Measurements from ENCODE around the gene ELFN2. TPM values are rescaled to one million over a fixed set of nuclear protein-coding genes. Genes with fewer than 3 reads are reported as not detected.
"Not testable (repeated sequence)": the region's sequence is repeated elsewhere in the genome, so short reads cannot be mapped to it uniquely, and the experiment has no call there.

Gene ELFN2
- total RNA-seq, 1 donor from 2014 or later, result 0.09 TPM

DNA sequence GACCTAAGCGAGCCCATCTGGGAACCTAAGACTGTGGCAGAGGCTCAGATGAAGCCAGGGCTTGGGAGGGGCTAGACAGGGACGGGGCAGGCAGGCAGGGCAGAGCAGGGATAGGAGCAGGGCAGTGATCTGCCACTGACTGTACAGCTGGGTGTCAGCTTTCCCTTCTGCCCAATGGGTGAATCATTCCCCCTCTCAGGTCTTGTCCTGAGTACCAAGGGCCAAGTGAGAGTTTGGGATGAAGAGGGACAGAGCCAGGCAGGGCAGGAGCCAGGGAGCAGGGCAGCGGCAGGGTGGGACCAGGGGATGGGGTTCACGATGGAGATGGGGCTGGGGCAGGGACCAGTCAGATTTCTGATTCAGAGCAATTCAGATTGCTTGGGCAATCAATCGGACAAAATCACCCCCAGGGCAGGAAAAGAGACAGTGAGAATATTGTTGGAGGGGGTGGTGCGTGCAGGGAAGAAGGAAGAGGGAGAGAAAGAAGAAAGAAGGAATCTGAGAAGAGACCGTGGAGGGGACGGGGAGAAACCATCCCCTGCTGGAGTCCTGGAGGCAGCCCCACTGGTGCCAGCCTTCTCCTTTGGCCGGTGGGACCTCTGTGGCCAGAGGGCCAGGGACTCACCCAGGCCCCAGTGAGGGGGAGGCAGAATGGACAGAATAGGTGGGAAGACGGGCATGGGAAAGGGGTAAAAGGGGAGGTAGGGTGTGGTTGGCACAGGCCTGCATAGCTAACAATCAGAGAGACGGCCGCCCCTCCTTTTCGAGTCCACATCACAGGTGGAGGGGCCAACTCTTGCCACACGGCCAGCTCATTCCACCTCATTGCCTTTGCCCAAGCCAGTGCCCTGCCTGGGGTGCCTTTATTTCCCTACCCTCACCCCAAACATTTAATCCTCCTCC is 97.8 kb downstream of the ELFN2 start:
- Mint-ChIP-seq H3K4me3 (no peak overlapping the region), H3K9me3 (no peaks in the 10 kb centered on the region), H3K27me3 (peaks cover 61% of the 10 kb centered on the region), H3K4me1 (peaks cover 2% of the 10 kb centered on the region), H3K27ac (no peak overlapping the region), H3K36me3 (ENCODE audit: low read depth) (no peaks in the 10 kb centered on the region)
- DNase-seq, result no peak
- intact Hi-C loops (cut with micrococcal nuclease), result no loop called here

GRCh38 chr22:37328538-37329237 is 98.6 kb downstream of the ELFN2 start:
- intact Hi-C loops (cut with micrococcal nuclease); H3K4me1 Mint-ChIP-seq; H3K9me3 Mint-ChIP-seq; H3K27ac Mint-ChIP-seq; DNase-seq; H3K36me3 Mint-ChIP-seq (ENCODE audit: low read depth); H3K4me3 Mint-ChIP-seq: not testable (repeated sequence)
- H3K27me3 Mint-ChIP-seq, result peaks cover 62% of the 10 kb centered on the region

DNA sequence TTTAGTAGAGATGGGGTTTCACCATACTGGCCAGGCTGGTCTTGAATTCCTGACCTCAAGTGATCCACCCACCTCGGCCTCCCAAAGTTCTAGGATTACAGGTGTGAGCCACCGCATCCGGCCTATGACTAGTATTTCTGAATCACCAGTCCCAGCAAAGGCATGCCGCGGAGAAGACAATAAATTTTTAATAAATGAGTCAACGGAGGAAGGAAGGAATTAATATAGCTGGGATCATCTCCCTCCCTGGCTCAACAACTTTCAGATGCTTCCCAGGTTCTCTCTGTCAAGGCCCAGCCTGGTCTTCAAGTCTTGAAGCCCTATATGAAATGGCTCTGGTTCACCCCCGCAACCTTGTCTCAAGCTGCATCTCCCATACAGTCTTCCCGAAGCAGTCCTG is 99.3 kb downstream of the ELFN2 start:
- Mint-ChIP-seq H3K4me1 (peaks cover 2% of the 10 kb centered on the region), H3K27me3 (peaks cover 66% of the 10 kb centered on the region)
- intact Hi-C loops (cut with micrococcal nuclease), result no loop called here

DNA sequence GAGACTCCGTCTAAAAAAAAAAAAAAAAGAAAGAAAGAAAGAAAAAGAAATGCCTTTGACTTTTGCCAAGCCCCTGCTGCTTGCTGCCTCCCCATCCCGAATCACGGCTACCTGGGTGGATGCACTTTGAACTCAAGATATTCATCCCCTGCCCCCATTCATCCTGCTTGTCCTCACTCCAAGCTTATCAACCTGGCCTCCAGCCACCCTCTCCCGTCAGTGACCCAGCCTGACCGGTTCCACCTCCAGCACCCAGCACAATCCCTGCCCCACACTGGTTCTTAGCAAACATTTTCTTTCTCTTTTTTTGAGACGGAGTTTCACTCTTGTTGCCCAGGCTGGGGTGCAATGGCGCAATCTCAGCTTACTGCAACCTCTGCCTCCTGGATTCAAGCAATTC is 100.6 kb downstream of the ELFN2 start:
- H3K4me1 Mint-ChIP-seq, result peaks cover 2% of the 10 kb centered on the region
- no peaks in the 10 kb centered on the region for H3K36me3 Mint-ChIP-seq (ENCODE audit: low read depth)
- no peaks in the 10 kb centered on the region for H3K9me3 Mint-ChIP-seq
- H3K27me3 Mint-ChIP-seq, result peaks cover 65% of the 10 kb centered on the region
- DNase-seq, result no peak
- no peak overlapping the region for H3K27ac Mint-ChIP-seq
- H3K4me3 Mint-ChIP-seq, result no peak overlapping the region
- intact Hi-C loops (cut with micrococcal nuclease), result no loop called here

More for the DNA sequence above, 99.3 kb downstream of the ELFN2 start:
- Mint-ChIP-seq H3K9me3 (no peaks in the 10 kb centered on the region), H3K36me3 (ENCODE audit: low read depth) (no peaks in the 10 kb centered on the region), H3K4me3 (no peak overlapping the region), H3K27ac (no peak overlapping the region)
- no peak for DNase-seq

DNA sequence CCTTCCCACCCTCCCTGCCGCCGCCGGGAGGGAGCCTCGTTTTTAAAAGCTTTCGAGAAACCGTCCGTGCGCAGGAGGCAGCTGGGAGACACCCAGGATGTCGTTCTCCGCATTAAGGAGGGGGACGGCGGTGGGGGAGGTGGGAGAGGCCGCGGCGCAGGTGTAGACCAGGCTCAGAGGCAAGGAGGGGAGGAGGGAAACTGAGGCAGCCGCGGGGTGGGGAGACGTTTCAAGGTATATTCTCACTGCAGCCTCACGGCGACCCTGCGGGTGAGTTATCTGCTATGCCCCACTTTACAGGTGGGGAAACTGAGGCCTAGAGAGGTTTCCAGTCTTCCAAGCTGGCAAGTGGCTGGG is 102.3 kb downstream of the ELFN2 start:
- Mint-ChIP-seq H3K27me3 (peaks cover 65% of the 10 kb centered on the region), H3K9me3 (no peaks in the 10 kb centered on the region)
- intact Hi-C loops (cut with micrococcal nuclease), result no loop called here

DNA sequence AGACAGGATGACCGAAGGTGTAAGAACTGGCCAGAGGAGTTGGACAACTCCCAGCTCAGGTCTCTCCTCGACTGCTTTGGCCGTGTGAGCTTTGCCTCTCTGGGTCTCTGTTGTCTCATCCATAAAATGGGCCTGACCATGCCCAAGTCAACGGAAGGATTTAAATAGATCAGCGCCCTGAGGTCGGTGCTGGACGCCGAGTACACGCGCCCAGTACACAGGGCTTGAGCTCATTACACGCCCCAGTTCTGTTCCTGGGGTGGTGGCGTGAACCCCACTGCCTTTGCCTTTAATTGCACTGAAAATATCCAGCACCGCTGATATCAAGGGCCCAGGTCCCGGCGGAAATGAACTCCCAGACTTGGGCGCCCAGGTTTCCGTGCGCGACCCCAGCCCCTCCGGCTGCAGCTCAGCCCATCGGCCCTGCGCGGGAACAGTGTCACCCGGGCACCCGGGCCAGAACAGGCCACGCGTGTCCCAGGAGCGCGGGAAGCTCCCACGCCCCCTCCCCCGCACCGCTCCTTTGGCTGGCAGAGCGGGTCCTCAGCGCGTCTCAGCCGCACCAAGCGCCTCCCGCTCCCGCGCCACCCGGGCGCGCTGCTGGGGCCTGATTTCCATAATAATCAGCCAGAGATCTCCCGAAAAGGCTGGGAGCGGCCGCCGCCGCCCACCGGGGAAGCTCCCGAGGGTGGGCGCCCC is 102.8 kb downstream of the ELFN2 start:
- Mint-ChIP-seq H3K4me3 (no peak overlapping the region), H3K27me3 (peaks cover 61% of the 10 kb centered on the region), H3K9me3 (no peaks in the 10 kb centered on the region), H3K4me1 (no peaks in the 10 kb centered on the region), H3K36me3 (ENCODE audit: low read depth) (no peaks in the 10 kb centered on the region), H3K27ac (no peak overlapping the region)
- intact Hi-C loops (cut with micrococcal nuclease), result no loop called here
- DNase-seq, result no peak

More for the DNA sequence above, 102.3 kb downstream of the ELFN2 start:
- Mint-ChIP-seq H3K4me1 (no peaks in the 10 kb centered on the region), H3K4me3 (no peak overlapping the region), H3K36me3 (ENCODE audit: low read depth) (no peaks in the 10 kb centered on the region), H3K27ac (no peak overlapping the region)
- no peak for DNase-seq

DNA sequence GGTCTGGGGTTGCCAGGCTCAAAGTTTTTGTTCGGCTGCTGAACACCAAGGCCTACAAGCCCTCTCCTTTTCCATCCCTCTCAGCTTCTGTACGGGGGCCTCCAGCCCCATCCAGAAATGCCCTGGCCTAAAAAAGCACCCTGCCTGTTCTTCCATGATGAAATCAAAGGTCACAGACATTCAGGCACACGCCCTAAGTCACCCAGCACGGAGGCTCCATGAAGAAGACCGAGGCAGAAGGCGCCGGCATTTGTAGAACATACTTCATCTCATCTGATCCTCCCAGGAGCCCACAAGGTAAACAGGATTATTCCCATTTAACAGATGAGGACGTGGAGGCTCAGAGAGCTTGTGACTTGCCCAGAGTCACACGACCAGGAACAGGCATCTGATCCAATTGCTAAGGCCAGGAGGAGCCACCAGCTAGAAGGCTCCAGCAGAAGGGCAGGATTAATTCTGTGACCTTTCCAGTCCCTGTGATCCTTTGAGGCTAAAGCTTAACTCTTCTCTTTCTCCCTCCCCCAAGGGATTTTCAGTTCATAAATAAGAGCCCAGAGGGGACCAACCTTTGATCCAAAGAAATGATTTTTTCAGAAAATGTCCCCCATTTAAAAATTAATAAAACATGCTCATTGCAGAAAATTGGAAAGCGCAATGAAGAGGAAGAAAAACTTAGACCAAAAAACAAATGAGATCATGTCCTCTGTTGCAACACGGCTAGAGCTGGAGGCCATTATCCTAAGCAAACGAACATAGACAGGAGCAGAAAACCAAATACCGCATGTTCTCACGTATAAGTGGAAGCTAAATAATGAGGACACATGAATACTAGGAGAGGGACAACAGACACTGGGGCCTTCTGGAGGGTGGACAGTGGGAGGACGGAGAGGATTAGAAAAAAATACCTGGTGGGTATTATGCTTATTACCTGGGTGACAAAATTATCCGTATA is 106.3 kb downstream of the ELFN2 start:
- H3K4me3 Mint-ChIP-seq, result no peak overlapping the region
- H3K27me3 Mint-ChIP-seq, result peaks cover 37% of the 10 kb centered on the region
- peaks cover 6% of the 10 kb centered on the region for H3K4me1 Mint-ChIP-seq
- no peaks in the 10 kb centered on the region for H3K36me3 Mint-ChIP-seq (ENCODE audit: low read depth)
- no peak for DNase-seq
- H3K27ac Mint-ChIP-seq, result no peak overlapping the region
- H3K9me3 Mint-ChIP-seq, result no peaks in the 10 kb centered on the region
- intact Hi-C loops (cut with micrococcal nuclease), result no loop called here

GRCh38 chr22:37319469-37319868 is 107.8 kb downstream of the ELFN2 start:
- Mint-ChIP-seq H3K9me3 (no peaks in the 10 kb centered on the region), H3K27ac (no peak overlapping the region), H3K36me3 (ENCODE audit: low read depth) (peaks cover 2% of the 10 kb centered on the region), H3K27me3 (peaks cover 37% of the 10 kb centered on the region), H3K4me1 (peaks cover 15% of the 10 kb centered on the region), H3K4me3 (no peak overlapping the region)
- intact Hi-C loops (cut with micrococcal nuclease), result no loop called here
- DNase-seq, result no peak

DNA sequence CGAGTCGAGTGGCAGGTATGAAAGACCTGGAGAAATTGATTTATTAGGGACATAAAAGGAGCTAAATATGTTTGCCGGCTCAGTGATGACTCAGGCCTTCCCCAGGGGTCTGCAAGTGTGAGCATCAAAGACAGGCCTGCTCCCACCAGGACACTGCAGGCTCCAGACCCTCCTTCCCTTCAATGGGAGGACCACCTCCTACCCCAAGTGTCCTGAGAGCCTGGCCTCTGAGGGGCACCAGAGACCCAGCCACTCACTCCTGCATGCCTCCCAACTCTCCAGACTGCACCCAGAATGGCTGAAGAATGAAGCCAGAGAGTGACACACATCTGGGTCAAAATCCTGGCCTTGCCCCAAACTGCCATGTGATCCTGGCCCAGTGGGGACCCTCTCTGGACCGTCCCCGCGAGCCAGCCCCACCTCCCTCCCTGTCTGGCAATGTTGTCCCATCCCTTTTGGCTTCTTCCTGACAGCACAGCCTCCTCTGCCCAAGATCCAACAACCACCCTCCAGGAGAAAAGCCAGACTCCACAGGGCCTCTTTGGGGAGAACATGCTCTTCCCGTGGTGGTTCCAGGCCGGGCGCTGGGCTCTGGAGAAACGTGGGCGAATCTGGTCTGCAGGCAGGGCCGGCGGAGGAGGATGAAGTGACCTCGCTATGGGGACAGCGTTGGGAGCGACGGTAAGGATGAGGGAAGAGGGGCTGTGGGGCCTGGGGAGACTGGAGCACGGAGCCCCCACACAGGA is 108.7 kb downstream of the ELFN2 start:
- Mint-ChIP-seq H3K36me3 (ENCODE audit: low read depth) (peaks cover 10% of the 10 kb centered on the region), H3K4me3 (no peak overlapping the region), H3K9me3 (no peaks in the 10 kb centered on the region), H3K4me1 (peaks cover 24% of the 10 kb centered on the region), H3K27me3 (peaks cover 28% of the 10 kb centered on the region), H3K27ac (no peak overlapping the region)
- intact Hi-C loops (cut with micrococcal nuclease), result no loop called here
- DNase-seq, result no peak

Other genes starting within 250 kb of the ELFN2 start
- 6.0 and 6.9 TPM in 2 replicates for gene C1QTNF6, start 239.2 kb downstream of the ELFN2 start, total RNA-seq
- 3.5 and 4.0 TPM in 2 replicates for gene SSTR3, start 215.0 kb downstream of the ELFN2 start, total RNA-seq
- 519 and 540 TPM in 2 replicates for gene RAC2, start 183.2 kb downstream of the ELFN2 start, total RNA-seq
- 43.5 and 44.9 TPM in 2 replicates for gene CYTH4, start 145.0 kb downstream of the ELFN2 start, total RNA-seq
- 207 and 231 TPM in 2 replicates for gene MFNG, start 58.9 kb upstream of the ELFN2 start, total RNA-seq
- gene CARD10, start 91.9 kb upstream of the ELFN2 start, total RNA-seq, result not detected in 2 replicates
- gene CDC42EP1, start 133.0 kb upstream of the ELFN2 start, total RNA-seq, result 1.0 and 1.2 TPM in 2 replicates
- not detected in 2 replicates for gene LGALS2, start 152.6 kb upstream of the ELFN2 start, total RNA-seq
- gene GGA1, start 181.4 kb upstream of the ELFN2 start, total RNA-seq, result 75.8 and 77.2 TPM in 2 replicates
- gene SH3BP1, start 212.2 kb upstream of the ELFN2 start, total RNA-seq, result 110 and 115 TPM in 2 replicates
- 49.3 and 51.2 TPM in 2 replicates for gene PDXP, start 231.2 kb upstream of the ELFN2 start, total RNA-seq
- 361 and 362 TPM in 2 replicates for gene LGALS1, start 248.2 kb upstream of the ELFN2 start, total RNA-seq

Measured in activated CD4-positive, alpha-beta T cell treated with anti-CD3 and anti-CD28 coated beads, Interleukin-2, amount 10 ng/mL, durations not matched to agents 24 days and 14 days (primary cell).